ENCODE results near the gene MIR17HG. TPM values are rescaled to one million over a fixed set of nuclear protein-coding genes. Genes with fewer than 3 reads are reported as not detected.
A peak's percentile ranks its signal among the peaks of the same experiment; 100 is the strongest.
"Not testable (repeated sequence)": the region's sequence is repeated elsewhere in the genome, so short reads cannot be mapped to it uniquely, and the experiment has no call there.

MIR17HG gene
- total RNA-seq, 1 experiment from 2014 or later: 3.4 TPM

GRCh38 chr13:91351123-91351522 lies 3.6 kb downstream of the MIR17HG start:
- Mint-ChIP-seq H3K4me3 (ENCODE audit: low read depth, unreplicated experiment) (peak overlapping the region; percentile 49), H3K27me3 (ENCODE audit: unreplicated experiment) (no peaks in the 10 kb centered on the region), H3K27ac (ENCODE audit: unreplicated experiment) (no peak overlapping the region), H3K9me3 (ENCODE audit: low read depth, unreplicated experiment) (no peaks in the 10 kb centered on the region), H3K36me3 (ENCODE audit: insufficient read depth, unreplicated experiment) (peaks cover 50% of the 10 kb centered on the region), H3K4me1 (ENCODE audit: low read depth, unreplicated experiment) (no peaks in the 10 kb centered on the region)
- DNase-seq: no peak
- CTCF ChIA-PET: no interaction called here
- intact Hi-C loops (cut with micrococcal nuclease; ENCODE audit: unreplicated experiment): no loop called here
- no TSS peak for BruUV-seq (replicated peaks)
- no peak for TF ChIP-seq CTCF (IDR thresholded peaks at IDR 0.05; ENCODE audit: unreplicated experiment)

- H3K4me3 Mint-ChIP-seq (ENCODE audit: low read depth, unreplicated experiment): peak overlapping the region; percentile 49
- DNase-seq: no peak
- BruUV-seq (replicated peaks): no TSS peak
- no peaks in the 10 kb centered on the region for H3K27me3 Mint-ChIP-seq (ENCODE audit: unreplicated experiment)
- H3K4me1 Mint-ChIP-seq (ENCODE audit: low read depth, unreplicated experiment): peaks cover 7% of the 10 kb centered on the region
- H3K36me3 Mint-ChIP-seq (ENCODE audit: insufficient read depth, unreplicated experiment): peaks cover 48% of the 10 kb centered on the region
- no peak overlapping the region for H3K27ac Mint-ChIP-seq (ENCODE audit: unreplicated experiment)
- CTCF ChIA-PET: no interaction called here
- intact Hi-C loops (cut with micrococcal nuclease; ENCODE audit: unreplicated experiment): no loop called here
- H3K9me3 Mint-ChIP-seq (ENCODE audit: low read depth, unreplicated experiment): no peaks in the 10 kb centered on the region
- TF ChIP-seq CTCF (IDR thresholded peaks at IDR 0.05; ENCODE audit: unreplicated experiment): no peak
Measured at GRCh38 chr13:91351980-91352379, 4.5 kb downstream of the MIR17HG start.

GRCh38 chr13:91352891-91353290 lies 5.4 kb downstream of the MIR17HG start:
- DNase-seq; H3K27ac Mint-ChIP-seq (ENCODE audit: unreplicated experiment); H3K27me3 Mint-ChIP-seq (ENCODE audit: unreplicated experiment); H3K9me3 Mint-ChIP-seq (ENCODE audit: low read depth, unreplicated experiment); CTCF ChIA-PET; intact Hi-C loops (cut with micrococcal nuclease; ENCODE audit: unreplicated experiment); BruUV-seq (replicated peaks); H3K4me3 Mint-ChIP-seq (ENCODE audit: low read depth, unreplicated experiment): not testable (repeated sequence)
- Mint-ChIP-seq H3K36me3 (ENCODE audit: insufficient read depth, unreplicated experiment) (peaks cover 41% of the 10 kb centered on the region), H3K4me1 (ENCODE audit: low read depth, unreplicated experiment) (peaks cover 10% of the 10 kb centered on the region)

- no peaks in the 10 kb centered on the region for H3K9me3 Mint-ChIP-seq (ENCODE audit: low read depth, unreplicated experiment)
- CTCF ChIA-PET: no interaction called here
- intact Hi-C loops (cut with micrococcal nuclease; ENCODE audit: unreplicated experiment): no loop called here
- peaks cover 10% of the 10 kb centered on the region for H3K4me1 Mint-ChIP-seq (ENCODE audit: low read depth, unreplicated experiment)
- no peak overlapping the region for H3K4me3 Mint-ChIP-seq (ENCODE audit: low read depth, unreplicated experiment)
- DNase-seq: no peak
- no peak overlapping the region for H3K27ac Mint-ChIP-seq (ENCODE audit: unreplicated experiment)
- TF ChIP-seq CTCF (IDR thresholded peaks at IDR 0.05; ENCODE audit: unreplicated experiment): no peak
- peaks cover 36% of the 10 kb centered on the region for H3K36me3 Mint-ChIP-seq (ENCODE audit: insufficient read depth, unreplicated experiment)
- no peaks in the 10 kb centered on the region for H3K27me3 Mint-ChIP-seq (ENCODE audit: unreplicated experiment)
- BruUV-seq (replicated peaks): no TSS peak
Measured at GRCh38 chr13:91353494-91353893, 6.0 kb downstream of the MIR17HG start.

- Mint-ChIP-seq H3K4me3 (ENCODE audit: low read depth, unreplicated experiment) (no peak overlapping the region), H3K27ac (ENCODE audit: unreplicated experiment) (no peak overlapping the region), H3K9me3 (ENCODE audit: low read depth, unreplicated experiment) (no peaks in the 10 kb centered on the region), H3K27me3 (ENCODE audit: unreplicated experiment) (no peaks in the 10 kb centered on the region), H3K36me3 (ENCODE audit: insufficient read depth, unreplicated experiment) (peaks cover 27% of the 10 kb centered on the region), H3K4me1 (ENCODE audit: low read depth, unreplicated experiment) (peaks cover 10% of the 10 kb centered on the region)
- intact Hi-C loops (cut with micrococcal nuclease; ENCODE audit: unreplicated experiment): no loop called here
- BruUV-seq (replicated peaks): no TSS peak
- no peak for DNase-seq
- no peak for TF ChIP-seq CTCF (IDR thresholded peaks at IDR 0.05; ENCODE audit: unreplicated experiment)
- CTCF ChIA-PET: no interaction called here
Measured at GRCh38 chr13:91355099-91355825, 7.8 kb downstream of the MIR17HG start.

Data from Calu3 (cell line).